Measurements from ENCODE around the gene PNP.

The PNP gene

DNA sequence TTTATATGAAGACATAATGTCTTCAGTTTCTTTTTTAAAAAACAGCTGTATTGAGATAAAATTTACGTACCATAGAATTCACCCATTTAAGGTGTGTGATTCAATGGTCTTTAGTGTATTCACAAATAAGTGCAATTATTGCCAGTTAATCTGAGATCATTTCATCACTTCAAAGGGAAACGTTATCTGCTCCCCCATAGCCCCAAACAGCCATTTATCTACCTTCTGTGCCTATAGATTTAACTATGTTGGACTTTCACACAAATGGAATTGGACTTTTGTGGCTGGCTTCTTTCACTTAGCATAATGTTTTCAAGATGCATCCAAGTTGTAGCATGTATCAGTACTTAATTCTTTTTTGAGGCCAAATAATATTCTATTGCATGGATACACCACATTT, 9.7 kb downstream of the PNP start:
- TF ChIP-seq, protein P1, sequence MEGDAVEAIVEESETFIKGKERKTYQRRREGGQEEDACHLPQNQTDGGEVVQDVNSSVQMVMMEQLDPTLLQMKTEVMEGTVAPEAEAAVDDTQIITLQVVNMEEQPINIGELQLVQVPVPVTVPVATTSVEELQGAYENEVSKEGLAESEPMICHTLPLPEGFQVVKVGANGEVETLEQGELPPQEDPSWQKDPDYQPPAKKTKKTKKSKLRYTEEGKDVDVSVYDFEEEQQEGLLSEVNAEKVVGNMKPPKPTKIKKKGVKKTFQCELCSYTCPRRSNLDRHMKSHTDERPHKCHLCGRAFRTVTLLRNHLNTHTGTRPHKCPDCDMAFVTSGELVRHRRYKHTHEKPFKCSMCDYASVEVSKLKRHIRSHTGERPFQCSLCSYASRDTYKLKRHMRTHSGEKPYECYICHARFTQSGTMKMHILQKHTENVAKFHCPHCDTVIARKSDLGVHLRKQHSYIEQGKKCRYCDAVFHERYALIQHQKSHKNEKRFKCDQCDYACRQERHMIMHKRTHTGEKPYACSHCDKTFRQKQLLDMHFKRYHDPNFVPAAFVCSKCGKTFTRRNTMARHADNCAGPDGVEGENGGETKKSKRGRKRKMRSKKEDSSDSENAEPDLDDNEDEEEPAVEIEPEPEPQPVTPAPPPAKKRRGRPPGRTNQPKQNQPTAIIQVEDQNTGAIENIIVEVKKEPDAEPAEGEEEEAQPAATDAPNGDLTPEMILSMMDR (conservative IDR thresholded peaks at IDR 0.05; ENCODE audit: low read depth, low read length), result no peak
- DNase-seq (ENCODE audit: low read depth), result no peak
- H3K4me3 ChIP-seq (ENCODE audit: low read depth, low read length), result no peak overlapping the region

DNA sequence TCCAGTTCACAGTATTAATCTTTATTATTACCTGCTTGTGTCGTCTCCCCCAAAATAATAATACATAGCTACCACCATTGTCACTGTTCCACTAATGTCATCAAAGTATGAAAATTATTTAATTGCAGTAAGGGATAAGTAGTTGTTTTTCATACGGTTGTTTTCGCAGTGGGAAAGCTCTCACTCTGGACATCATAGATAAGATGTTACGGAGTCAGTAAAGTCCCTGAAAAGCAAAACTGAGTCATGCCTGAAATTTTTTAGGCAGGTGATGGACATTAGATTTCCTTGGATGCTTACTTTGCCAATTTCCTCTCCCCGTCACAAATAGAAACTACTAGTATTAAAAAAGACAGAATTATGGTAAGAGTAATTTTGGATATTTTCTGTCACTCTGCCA, 13.2 kb downstream of the PNP start:
- no peak for DNase-seq (ENCODE audit: low read depth)
- TF ChIP-seq, protein P1 (conservative IDR thresholded peaks at IDR 0.05; ENCODE audit: low read depth, low read length), result no peak
- no peak overlapping the region for H3K4me3 ChIP-seq (ENCODE audit: low read depth, low read length)

DNA sequence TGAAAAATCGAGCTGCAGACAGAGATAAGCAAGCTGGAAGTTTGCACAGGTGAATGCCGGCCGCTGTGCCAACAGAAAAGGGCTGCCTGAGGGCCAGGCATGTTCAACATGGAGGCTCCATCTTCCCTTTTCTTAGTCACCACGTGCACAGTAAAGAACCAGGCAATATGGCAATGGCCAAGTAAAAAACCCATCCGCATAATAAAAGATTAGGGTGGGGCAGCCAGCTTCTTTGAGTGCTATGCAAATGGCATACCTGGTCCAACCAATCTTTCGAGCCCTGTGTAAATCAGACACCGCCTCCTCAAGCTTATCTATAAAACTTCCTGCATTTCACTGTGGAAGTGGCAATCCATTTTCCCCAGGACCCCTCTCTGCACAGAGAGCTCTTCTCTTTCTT, 16.7 kb downstream of the PNP start:
- TF ChIP-seq, protein P1 (conservative IDR thresholded peaks at IDR 0.05; ENCODE audit: low read depth, low read length), result no peak
- no peak for DNase-seq (ENCODE audit: low read depth)
- no peak overlapping the region for H3K4me3 ChIP-seq (ENCODE audit: low read depth, low read length)

DNA sequence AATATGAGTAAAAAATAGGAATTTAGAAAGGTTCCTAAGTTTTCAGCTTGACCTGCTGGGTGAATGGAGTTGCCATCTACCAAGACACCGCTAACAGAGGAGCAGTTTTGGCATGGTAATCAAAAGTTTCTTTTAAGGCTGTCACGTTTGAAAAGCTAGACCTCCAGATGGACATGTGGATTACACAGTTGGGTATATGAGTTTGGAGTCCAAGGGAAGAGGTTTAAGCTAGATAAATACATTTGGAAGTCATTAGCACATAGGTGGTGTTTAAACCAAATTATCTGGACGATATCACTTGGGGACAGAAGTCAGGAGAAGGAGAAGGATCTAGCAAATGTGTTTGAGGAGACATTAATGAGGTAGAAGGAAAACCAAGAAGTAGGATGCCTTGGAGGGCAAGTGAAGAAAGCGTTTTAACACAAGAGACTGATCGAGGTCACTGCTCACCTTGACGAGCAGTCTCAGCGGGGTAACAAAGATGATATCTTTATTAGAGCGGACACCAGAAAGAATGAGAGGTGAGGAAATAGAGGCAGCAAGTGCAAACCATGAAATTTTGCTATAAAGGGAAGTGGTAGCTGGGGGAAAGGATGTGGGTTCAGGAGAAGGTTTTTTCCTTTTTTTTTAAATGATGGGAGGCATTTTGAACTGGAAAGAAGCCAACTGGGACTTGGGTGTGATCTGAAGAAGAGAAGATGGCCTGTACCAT, 17.6 kb downstream of the PNP start:
- no peak for DNase-seq (ENCODE audit: low read depth)
- H3K4me3 ChIP-seq (ENCODE audit: low read depth, low read length), result no peak overlapping the region
- TF ChIP-seq, protein P1 (conservative IDR thresholded peaks at IDR 0.05; ENCODE audit: low read depth, low read length), result no peak

DNA sequence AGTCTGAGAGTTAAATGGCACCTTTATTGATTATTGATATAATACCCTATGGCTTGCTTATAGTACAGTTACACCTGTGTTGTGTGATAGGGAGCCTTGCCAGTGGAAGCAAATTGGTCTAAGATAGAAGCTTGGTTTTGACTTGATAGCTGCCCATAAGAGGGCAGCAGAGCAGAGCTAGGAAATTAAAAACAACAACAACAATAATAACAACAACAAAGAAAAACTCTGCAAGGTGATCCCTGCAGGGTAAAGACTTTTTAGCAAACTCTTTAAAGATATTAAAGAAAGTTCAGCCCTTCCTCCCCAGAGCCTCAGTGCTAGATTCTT, 18.2 kb downstream of the PNP start:
- DNase-seq (ENCODE audit: low read depth), result no peak
- no peak overlapping the region for H3K4me3 ChIP-seq (ENCODE audit: low read depth, low read length)
- TF ChIP-seq, protein P1 (conservative IDR thresholded peaks at IDR 0.05; ENCODE audit: low read depth, low read length), result no peak

DNA sequence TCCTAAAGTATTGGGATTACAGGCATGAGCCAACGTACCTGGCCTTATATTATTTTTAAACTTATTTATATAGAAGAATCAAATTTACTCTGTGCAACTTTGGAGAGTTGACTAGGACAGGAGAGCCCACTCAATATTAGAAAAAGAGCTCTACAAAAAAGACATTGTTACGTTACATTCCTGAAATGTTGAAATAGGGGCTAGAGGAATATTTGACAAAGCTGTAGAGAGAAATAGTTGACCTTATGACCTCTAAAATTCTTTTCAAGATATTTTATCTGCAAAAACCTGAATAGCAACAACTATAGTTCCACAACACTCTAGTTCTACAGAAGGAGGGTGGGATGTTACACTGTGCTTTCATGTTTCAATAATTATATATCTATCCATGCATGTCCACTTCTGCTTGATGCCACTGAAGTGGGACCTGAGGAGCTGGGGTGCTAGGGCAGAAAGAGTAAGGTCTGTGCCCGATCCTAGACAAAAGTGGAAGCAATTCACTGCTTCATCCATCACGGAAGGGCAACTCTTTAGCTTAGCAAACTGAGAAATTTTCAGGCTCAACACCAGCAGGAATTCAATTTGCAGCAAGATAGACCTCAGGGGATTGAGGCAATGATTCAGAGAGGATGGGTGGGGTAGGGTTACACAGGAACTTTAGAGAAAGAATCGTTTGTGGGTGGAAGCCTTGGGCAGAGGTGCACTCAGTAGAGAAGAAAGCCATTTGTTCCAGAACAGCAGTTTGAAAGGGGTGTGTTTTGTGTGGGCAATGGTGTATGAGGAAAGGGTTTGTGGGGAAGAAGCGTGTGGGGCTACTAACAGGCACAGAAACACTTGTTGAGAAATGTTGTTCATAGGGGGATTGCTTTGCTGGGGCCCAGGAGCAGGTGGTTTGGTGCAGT, 20.1 kb downstream of the PNP start:
- TF ChIP-seq, protein P1 (conservative IDR thresholded peaks at IDR 0.05; ENCODE audit: low read depth, low read length), result no peak
- no peak overlapping the region for H3K4me3 ChIP-seq (ENCODE audit: low read depth, low read length)
- peak; percentile 43 for DNase-seq (ENCODE audit: low read depth)
